Measurements from ENCODE around the gene TASP1. TPM values are rescaled to one million over a fixed set of nuclear protein-coding genes. Genes with fewer than 3 reads are reported as not detected.

The TASP1 gene
- total and polyA plus RNA-seq, 2 donors (not counting 1 experiment from before 2014, with no cell fraction given), result 6.4 to 23.9 TPM

- Mint-ChIP-seq H3K4me3 (no peak overlapping the region), H3K4me1 (peaks cover 2% of the 10 kb centered on the region), H3K27ac (no peak overlapping the region), H3K9me3 (ENCODE audit: insufficient read depth) (no peaks in the 10 kb centered on the region), H3K27me3 (peaks cover 16% of the 10 kb centered on the region)
- ChIA-PET POLR2A (no interaction called here), CTCF (no interaction called here)
- Histone ChIP-seq H3K27me3 (replicated peaks in 1 of 4; ENCODE audit: control extremely low read depth in 1 of 4, control insufficient read depth in 3 of 4, insufficient read depth in 4 of 4, low read length in 3 of 4) (no peaks in the 10 kb centered on the region), H3K4me3 (ENCODE audit: control extremely low read depth in 1 of 5, extremely low read depth in 1 of 5, insufficient read depth in 1 of 5, low read depth in 2 of 5, low read length in 4 of 5) (no peak overlapping the region), H3K79me2 (ENCODE audit: control insufficient read depth, insufficient read depth, low read length) (no peaks in the 10 kb centered on the region), H3K36me3 (replicated peaks in 1 of 2; ENCODE audit: control extremely low read depth in 1 of 2, control insufficient read depth in 1 of 2, extremely low read depth in 1 of 2, insufficient read depth in 2 of 2, low read length in 1 of 2) (no peaks in the 10 kb centered on the region), H3K4me1 (ENCODE audit: control insufficient read depth in 2 of 2, insufficient read depth in 2 of 2, low read length in 2 of 2) (no peaks in the 10 kb centered on the region), H3K9ac (ENCODE audit: low read length) (no peak overlapping the region), H3K9me3 (ENCODE audit: control extremely low read depth in 1 of 3, control insufficient read depth in 2 of 3, insufficient read depth in 1 of 3, low read length in 2 of 3) (peaks cover 0 to 1% (median 0%) of the 10 kb centered on the region in 3 donors), H2AFZ (ENCODE audit: insufficient read depth, low read depth, low read length, poor library complexity, severe bottlenecking) (no peak overlapping the region), H3K27ac (ENCODE audit: low read length in 2 of 2) (no peak overlapping the region), H4K20me1 (ENCODE audit: control insufficient read depth, insufficient read depth, low read length, poor library complexity, severe bottlenecking) (no peaks in the 10 kb centered on the region), H3K4me2 (replicated peaks; ENCODE audit: low read depth, low read length, poor library complexity, severe bottlenecking) (no peak overlapping the region)
- DNase-seq, result no peak
- TF ChIP-seq EZH2 (IDR thresholded peaks at IDR 0.05; ENCODE audit: borderline replicate concordance, insufficient read depth, low read depth, low read length, poor library complexity, severe bottlenecking) (no peak), CTCF (IDR thresholded peaks at IDR 0.05) (no peak)
- no peak for ATAC-seq (ENCODE audit: low read depth)
- WGBS (ENCODE audit: insufficient coverage), result no CpG with 5 or more reads among the region's 2 CpGs
- intact Hi-C loops (cut with micrococcal nuclease), result no loop called here
Observed at GRCh38 chr20:13671512-13671911, 32.8 kb upstream of the TASP1 start.

DNA sequence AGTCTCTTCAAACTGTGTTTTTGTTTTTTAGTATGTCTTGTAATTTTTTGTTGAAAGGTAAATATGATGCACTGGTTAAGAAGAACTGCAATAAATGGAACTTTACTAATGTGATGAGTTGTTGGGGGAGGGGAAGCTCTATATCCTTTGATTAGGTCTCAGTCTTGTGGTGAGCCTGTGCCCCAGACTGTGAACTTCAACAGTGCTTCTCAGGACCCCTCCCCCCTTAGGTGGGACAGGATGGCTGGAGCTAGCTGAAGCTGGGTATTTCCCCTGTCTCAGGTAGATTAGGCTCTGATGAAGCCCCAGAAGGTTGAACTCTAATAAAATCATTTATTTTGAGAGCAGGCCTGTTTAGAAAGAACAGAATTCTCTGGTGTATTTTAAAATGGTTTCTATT lies 31.4 kb upstream of the TASP1 start:
- TF ChIP-seq EZH2 (IDR thresholded peaks at IDR 0.05; ENCODE audit: borderline replicate concordance, insufficient read depth, low read depth, low read length, poor library complexity, severe bottlenecking) (no peak), CTCF (IDR thresholded peaks at IDR 0.05) (no peak)
- ATAC-seq (ENCODE audit: low read depth), result no peak
- no peak overlapping the region for H3K9ac ChIP-seq (ENCODE audit: low read length)
- H3K36me3 ChIP-seq (replicated peaks in 1 of 2; ENCODE audit: control extremely low read depth in 1 of 2, control insufficient read depth in 1 of 2, extremely low read depth in 1 of 2, insufficient read depth in 2 of 2, low read length in 1 of 2), result no peaks in the 10 kb centered on the region
- Mint-ChIP-seq H3K4me3 (no peak overlapping the region), H3K9me3 (ENCODE audit: insufficient read depth) (peaks cover 4% of the 10 kb centered on the region), H3K4me1 (peaks cover 2% of the 10 kb centered on the region), H3K27ac (no peak overlapping the region), H3K27me3 (peaks cover 16% of the 10 kb centered on the region)
- no peaks in the 10 kb centered on the region for H4K20me1 ChIP-seq (ENCODE audit: control insufficient read depth, insufficient read depth, low read length, poor library complexity, severe bottlenecking)
- intact Hi-C loops (cut with micrococcal nuclease), result no loop called here
- H3K4me1 ChIP-seq (ENCODE audit: control insufficient read depth in 2 of 2, insufficient read depth in 2 of 2, low read length in 2 of 2), result no peaks in the 10 kb centered on the region
- H3K4me2 ChIP-seq (replicated peaks; ENCODE audit: low read depth, low read length, poor library complexity, severe bottlenecking), result no peak overlapping the region
- H2AFZ ChIP-seq (ENCODE audit: insufficient read depth, low read depth, low read length, poor library complexity, severe bottlenecking), result no peak overlapping the region
- H3K4me3 ChIP-seq (ENCODE audit: control extremely low read depth in 1 of 5, extremely low read depth in 1 of 5, insufficient read depth in 1 of 5, low read depth in 2 of 5, low read length in 4 of 5), result no peak overlapping the region
- CTCF ChIA-PET, result no interaction called here
- no peak for DNase-seq
- peaks cover 0 to 1% (median 0%) of the 10 kb centered on the region in 3 donors for H3K9me3 ChIP-seq (ENCODE audit: control extremely low read depth in 1 of 3, control insufficient read depth in 2 of 3, insufficient read depth in 1 of 3, low read length in 2 of 3)
- POLR2A ChIA-PET, result no interaction called here
- no peak overlapping the region for H3K27ac ChIP-seq (ENCODE audit: low read length in 2 of 2)
- H3K79me2 ChIP-seq (ENCODE audit: control insufficient read depth, insufficient read depth, low read length), result no peaks in the 10 kb centered on the region
- no peaks in the 10 kb centered on the region for H3K27me3 ChIP-seq (replicated peaks in 1 of 4; ENCODE audit: control extremely low read depth in 1 of 4, control insufficient read depth in 3 of 4, insufficient read depth in 4 of 4, low read length in 3 of 4)

All from B cell (primary cell).